HEK293 (cell line): ENCODE data around the gene FADD.

ENCODE experiments used
- CTCF ChIA-PET: fragments of 350-600 bp; formaldehyde crosslinking; extraction: SDS; loops from one replicate; lab custom pipeline; 2021; ENCODE audit warnings: antibody characterized with exemption; lab: Yijun Ruan, JAX
- POLR2A ChIA-PET: fragments of 300-600 bp; formaldehyde crosslinking; extraction: SDS; loops from one replicate; lab custom pipeline; 2020; ENCODE audit warnings: antibody characterized with exemption, inconsistent platforms; lab: Yijun Ruan, JAX
- H3K27ac ChIP-seq: fragments of 200-500 bp; sonication (Bioruptor generic); 2 replicates; pipeline ENCODE4 v1.5.1; 2014; ENCODE audit warnings: low read depth, low read length, control low read depth, inconsistent platforms; ENCODE audit errors: extremely low read depth
- H3K36me3 ChIP-seq, 2 experiments: fragments of 200-500 bp in 1 of 2; sonication (Bioruptor generic) in 1 of 2; 1 replicate in 1 of 2; 2 replicates in 1 of 2; pipeline ENCODE4 v1.5.1; 2014 to 2017; ENCODE audit warnings: inconsistent platforms in 2 of 2, low read length in 2 of 2; ENCODE audit not compliant: control insufficient read depth in 2 of 2, insufficient read depth in 1 of 2
- H3K4me1 ChIP-seq: fragments of 200-500 bp; sonication (Bioruptor generic); 2 replicates; pipeline ENCODE4 v1.5.1; 2014; ENCODE audit warnings: mild to moderate bottlenecking, low read length, inconsistent platforms; ENCODE audit not compliant: control insufficient read depth, insufficient read depth
- H3K4me3 ChIP-seq: 2 replicates; pipeline ENCODE4 v1.5.1; 2011; ENCODE audit warnings: low read depth, mild to moderate bottlenecking, control low read depth, low read length, moderate library complexity
- H3K9me3 ChIP-seq: fragments of 200-500 bp; sonication (Bioruptor generic); 2 replicates; pipeline ENCODE4 v1.5.1; 2014; ENCODE audit warnings: low read depth, low read length, inconsistent platforms; ENCODE audit not compliant: control insufficient read depth, insufficient read depth
- EGR2 ChIP-seq: fragments of 450-650 bp; formaldehyde crosslinking; IDR thresholded peaks from 2 replicates; pipeline ENCODE4 v1.5.1; 2016; ENCODE audit warnings: low read depth, missing biosample characterization, missing genetic modification characterization
- HOXC10 ChIP-seq: sonication (generic); formaldehyde crosslinking; IDR thresholded peaks from 2 replicates; pipeline ENCODE4 v1.8.1; 2023; ENCODE audit warnings: mild to moderate bottlenecking, missing genetic modification reagents
- HOXD13 ChIP-seq: sonication (generic); formaldehyde crosslinking; IDR thresholded peaks from 2 replicates; pipeline ENCODE4 v1.8.0; 2022; ENCODE audit warnings: missing genetic modification reagents, borderline replicate concordance
- WT1 ChIP-seq: fragments of 450-650 bp; formaldehyde crosslinking; IDR thresholded peaks from 2 replicates; pipeline ENCODE4 v1.5.1; 2016; ENCODE audit warnings: missing biosample characterization, missing genetic modification characterization
- ZNF24 ChIP-seq: fragments of 450-650 bp; formaldehyde crosslinking; IDR thresholded peaks from 2 replicates; pipeline ENCODE4 v1.5.1; 2016; ENCODE audit warnings: missing biosample characterization, missing genetic modification characterization
- ZNF529 ChIP-seq: fragments of 450-650 bp; formaldehyde crosslinking; IDR thresholded peaks from 2 replicates; pipeline ENCODE4 v1.5.1; 2017; ENCODE audit warnings: missing genetic modification characterization, missing biosample characterization; ENCODE audit not compliant: insufficient replicate concordance
- ZNF571 ChIP-seq: fragments of 450-650 bp; formaldehyde crosslinking; IDR thresholded peaks from 2 replicates; pipeline ENCODE4 v1.5.0; 2017; ENCODE audit warnings: missing biosample characterization, missing genetic modification characterization
- TF ChIP-seq, protein P1 (sequence below): fragments of 450-650 bp; formaldehyde crosslinking; IDR thresholded peaks from 2 replicates; pipeline ENCODE4 v1.5.1; 2016; ENCODE audit warnings: missing biosample characterization, missing genetic modification characterization
- TF ChIP-seq, protein P2 (sequence below): fragments of 450-650 bp; formaldehyde crosslinking; IDR thresholded peaks from 2 replicates; pipeline ENCODE4 v1.5.1; 2016; ENCODE audit warnings: missing biosample characterization, missing genetic modification characterization
- TF ChIP-seq, protein P3 (sequence below): fragments of 450-650 bp; formaldehyde crosslinking; IDR thresholded peaks from 2 replicates; pipeline ENCODE4; 2016; ENCODE audit warnings: missing biosample characterization, missing genetic modification characterization
- TF ChIP-seq, protein P4 (sequence below): fragments of 450-650 bp; formaldehyde crosslinking; conservative IDR thresholded peaks from 2 replicates; pipeline ENCODE4 v1.5.1; 2016; ENCODE audit warnings: low read depth, missing biosample characterization, missing genetic modification characterization

Gene FADD

DNA sequence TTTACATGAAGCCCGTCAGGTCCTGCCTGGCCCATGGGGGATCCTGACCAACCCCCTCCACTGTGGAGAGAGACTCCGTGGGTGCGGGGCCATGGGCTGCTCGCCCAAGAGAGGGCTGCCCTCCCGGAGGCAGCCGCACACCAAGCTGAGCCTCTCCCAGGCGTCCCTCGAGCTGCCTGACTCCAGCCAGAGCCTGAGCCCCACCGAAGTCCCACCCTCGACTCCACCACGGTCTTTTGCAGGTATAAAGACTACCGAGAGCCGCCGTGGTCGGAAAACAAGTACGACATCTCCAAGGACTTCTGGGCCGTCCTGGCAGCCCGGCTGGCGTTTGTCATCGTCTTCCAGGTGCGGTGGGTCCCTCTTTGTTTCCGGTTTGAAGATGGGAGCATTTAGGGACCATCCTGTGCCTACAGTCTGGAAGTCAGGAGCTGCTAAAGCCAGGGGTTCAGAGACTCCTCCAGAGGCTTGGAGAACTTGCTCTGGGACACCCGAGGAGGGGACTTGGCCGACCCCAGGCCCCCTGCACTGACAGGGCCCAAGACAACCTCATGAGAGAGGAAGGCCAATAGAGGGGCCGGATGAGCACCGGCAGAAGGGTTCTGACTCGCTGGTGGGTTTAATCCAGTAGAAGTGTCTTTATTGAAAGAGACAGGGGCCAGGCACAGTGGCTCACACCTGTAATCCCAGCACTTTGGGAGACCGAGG is 17.6 kb upstream of the FADD start:
- Histone ChIP-seq H3K4me1 (no peaks in the 10 kb centered on the region), H3K4me3 (no peak overlapping the region), H3K27ac (no peak overlapping the region), H3K9me3 (no peaks in the 10 kb centered on the region), H3K36me3 (no peaks in the 10 kb centered on the region)
- CTCF ChIA-PET = no interaction called here
- POLR2A ChIA-PET = interaction anchor here (0.5 kb wide), 1 partner anchor 496 kb away, joined by 4 read pairs; no protein-coding TSS in a partner anchor
- TF ChIP-seq, protein P1, sequence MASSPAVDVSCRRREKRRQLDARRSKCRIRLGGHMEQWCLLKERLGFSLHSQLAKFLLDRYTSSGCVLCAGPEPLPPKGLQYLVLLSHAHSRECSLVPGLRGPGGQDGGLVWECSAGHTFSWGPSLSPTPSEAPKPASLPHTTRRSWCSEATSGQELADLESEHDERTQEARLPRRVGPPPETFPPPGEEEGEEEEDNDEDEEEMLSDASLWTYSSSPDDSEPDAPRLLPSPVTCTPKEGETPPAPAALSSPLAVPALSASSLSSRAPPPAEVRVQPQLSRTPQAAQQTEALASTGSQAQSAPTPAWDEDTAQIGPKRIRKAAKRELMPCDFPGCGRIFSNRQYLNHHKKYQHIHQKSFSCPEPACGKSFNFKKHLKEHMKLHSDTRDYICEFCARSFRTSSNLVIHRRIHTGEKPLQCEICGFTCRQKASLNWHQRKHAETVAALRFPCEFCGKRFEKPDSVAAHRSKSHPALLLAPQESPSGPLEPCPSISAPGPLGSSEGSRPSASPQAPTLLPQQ (tag by site-specific recombination) = no peak
- TF ChIP-seq, protein P2, sequence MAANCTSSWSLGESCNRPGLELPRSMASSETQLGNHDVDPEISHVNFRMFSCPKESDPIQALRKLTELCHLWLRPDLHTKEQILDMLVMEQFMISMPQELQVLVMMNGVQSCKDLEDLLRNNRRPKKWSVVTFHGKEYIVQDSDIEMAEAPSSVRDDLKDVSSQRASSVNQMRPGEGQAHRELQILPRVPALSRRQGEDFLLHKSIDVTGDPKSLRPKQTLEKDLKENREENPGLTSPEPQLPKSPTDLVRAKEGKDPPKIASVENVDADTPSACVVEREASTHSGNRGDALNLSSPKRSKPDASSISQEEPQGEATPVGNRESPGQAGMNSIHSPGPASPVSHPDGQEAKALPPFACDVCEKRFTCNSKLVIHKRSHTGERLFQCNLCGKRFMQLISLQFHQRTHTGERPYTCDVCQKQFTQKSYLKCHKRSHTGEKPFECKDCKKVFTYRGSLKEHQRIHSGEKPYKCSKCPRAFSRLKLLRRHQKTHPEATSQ = no peak
- TF ChIP-seq HOXD13 (CRISPR knock-in tag) (no peak), ZNF571 (no peak), HOXC10 (CRISPR knock-in tag) (no peak)
- TF ChIP-seq, protein P3, sequence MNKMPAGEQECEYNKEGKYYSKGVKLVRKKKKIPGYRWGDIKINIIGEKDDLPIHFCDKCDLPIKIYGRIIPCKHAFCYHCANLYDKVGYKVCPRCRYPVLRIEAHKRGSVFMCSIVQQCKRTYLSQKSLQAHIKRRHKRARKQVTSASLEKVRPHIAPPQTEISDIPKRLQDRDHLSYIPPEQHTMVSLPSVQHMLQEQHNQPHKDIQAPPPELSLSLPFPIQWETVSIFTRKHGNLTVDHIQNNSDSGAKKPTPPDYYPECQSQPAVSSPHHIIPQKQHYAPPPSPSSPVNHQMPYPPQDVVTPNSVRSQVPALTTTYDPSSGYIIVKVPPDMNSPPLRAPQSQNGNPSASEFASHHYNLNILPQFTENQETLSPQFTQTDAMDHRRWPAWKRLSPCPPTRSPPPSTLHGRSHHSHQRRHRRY (tag by site-specific recombination) = no peak

DNA sequence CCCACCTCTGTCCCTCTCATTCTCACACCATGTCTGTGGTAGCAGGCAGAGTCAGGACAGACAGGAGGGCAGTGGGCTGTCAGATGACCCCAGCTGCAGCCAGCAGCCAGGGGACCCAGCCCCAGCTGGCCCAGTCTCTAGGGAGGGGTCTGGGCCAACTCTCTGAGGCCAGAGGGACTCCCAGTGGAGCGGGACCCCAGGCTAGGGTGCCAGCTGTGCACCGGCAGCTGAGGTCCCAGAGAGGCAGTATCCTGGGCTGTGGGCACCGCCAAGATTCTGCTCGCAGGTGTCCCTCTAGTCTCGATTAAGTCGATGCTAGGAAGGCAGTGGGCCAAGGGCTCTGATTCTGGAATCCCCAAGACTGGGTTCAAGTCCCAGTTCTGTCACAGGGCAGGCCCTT is 16.7 kb upstream of the FADD start:
- Histone ChIP-seq H3K36me3 (no peaks in the 10 kb centered on the region), H3K4me1 (no peaks in the 10 kb centered on the region), H3K27ac (no peak overlapping the region), H3K9me3 (no peaks in the 10 kb centered on the region), H3K4me3 (no peak overlapping the region)
- ChIA-PET POLR2A (interaction anchor here (0.5 kb wide), 2 partner anchors 50 to 497 kb away, joined by 4 to 5 read pairs; no protein-coding TSS in a partner anchor), CTCF (interaction anchor here (0.9 to 1.0 kb wide), 2 partner anchors 9 to 268 kb away, joined by 3 read pairs; no protein-coding TSS in a partner anchor)
- TF ChIP-seq ZNF529 (tag by site-specific recombination) (no peak), WT1 (tag by site-specific recombination) (no peak), ZNF24 (no peak), EGR2 (tag by site-specific recombination) (no peak)
- TF ChIP-seq, protein P4, sequence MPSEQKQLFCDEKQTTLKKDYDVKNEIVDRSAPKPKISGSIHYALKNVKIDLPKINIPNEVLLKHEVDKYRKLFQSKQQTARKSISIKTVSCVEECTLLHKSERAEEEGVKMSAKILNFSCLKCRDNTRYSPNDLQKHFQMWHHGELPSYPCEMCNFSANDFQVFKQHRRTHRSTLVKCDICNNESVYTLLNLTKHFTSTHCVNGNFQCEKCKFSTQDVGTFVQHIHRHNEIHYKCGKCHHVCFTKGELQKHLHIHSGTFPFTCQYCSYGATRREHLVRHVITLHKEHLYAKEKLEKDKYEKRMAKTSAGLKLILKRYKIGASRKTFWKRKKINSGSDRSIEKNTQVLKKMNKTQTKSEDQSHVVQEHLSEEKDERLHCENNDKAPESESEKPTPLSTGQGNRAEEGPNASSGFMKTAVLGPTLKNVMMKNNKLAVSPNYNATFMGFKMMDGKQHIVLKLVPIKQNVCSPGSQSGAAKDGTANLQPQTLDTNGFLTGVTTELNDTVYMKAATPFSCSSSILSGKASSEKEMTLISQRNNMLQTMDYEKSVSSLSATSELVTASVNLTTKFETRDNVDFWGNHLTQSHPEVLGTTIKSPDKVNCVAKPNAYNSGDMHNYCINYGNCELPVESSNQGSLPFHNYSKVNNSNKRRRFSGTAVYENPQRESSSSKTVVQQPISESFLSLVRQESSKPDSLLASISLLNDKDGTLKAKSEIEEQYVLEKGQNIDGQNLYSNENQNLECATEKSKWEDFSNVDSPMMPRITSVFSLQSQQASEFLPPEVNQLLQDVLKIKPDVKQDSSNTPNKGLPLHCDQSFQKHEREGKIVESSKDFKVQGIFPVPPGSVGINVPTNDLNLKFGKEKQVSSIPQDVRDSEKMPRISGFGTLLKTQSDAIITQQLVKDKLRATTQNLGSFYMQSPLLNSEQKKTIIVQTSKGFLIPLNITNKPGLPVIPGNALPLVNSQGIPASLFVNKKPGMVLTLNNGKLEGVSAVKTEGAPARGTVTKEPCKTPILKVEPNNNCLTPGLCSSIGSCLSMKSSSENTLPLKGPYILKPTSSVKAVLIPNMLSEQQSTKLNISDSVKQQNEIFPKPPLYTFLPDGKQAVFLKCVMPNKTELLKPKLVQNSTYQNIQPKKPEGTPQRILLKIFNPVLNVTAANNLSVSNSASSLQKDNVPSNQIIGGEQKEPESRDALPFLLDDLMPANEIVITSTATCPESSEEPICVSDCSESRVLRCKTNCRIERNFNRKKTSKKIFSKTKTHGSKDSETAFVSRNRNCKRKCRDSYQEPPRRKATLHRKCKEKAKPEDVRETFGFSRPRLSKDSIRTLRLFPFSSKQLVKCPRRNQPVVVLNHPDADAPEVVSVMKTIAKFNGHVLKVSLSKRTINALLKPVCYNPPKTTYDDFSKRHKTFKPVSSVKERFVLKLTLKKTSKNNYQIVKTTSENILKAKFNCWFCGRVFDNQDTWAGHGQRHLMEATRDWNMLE (tag by site-specific recombination) = no peak
- TF ChIP-seq, all 188 proteins: peak for 0
